Measurements from ENCODE around the gene TAX1BP1.

DNA sequence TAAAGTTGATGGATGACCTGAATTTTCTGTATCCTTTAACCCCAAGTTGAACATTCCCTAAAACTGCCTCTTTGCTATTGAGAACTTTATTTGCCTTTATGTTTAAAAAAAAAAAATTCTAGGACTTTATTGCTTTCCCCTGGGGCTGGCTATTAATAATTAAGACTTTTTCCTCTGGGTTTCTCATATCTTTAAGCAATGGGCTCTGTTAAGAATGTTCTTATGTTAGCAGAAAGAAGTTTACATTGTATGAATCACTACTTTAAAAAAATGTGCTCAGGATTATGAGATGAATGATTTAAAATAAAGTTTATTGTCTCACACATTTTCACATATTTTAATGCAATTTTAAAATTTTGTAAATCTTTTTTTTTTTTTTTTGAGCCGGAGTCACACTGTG, 19.5 kb downstream of the TAX1BP1 start:
- TF ChIP-seq, protein P1, sequence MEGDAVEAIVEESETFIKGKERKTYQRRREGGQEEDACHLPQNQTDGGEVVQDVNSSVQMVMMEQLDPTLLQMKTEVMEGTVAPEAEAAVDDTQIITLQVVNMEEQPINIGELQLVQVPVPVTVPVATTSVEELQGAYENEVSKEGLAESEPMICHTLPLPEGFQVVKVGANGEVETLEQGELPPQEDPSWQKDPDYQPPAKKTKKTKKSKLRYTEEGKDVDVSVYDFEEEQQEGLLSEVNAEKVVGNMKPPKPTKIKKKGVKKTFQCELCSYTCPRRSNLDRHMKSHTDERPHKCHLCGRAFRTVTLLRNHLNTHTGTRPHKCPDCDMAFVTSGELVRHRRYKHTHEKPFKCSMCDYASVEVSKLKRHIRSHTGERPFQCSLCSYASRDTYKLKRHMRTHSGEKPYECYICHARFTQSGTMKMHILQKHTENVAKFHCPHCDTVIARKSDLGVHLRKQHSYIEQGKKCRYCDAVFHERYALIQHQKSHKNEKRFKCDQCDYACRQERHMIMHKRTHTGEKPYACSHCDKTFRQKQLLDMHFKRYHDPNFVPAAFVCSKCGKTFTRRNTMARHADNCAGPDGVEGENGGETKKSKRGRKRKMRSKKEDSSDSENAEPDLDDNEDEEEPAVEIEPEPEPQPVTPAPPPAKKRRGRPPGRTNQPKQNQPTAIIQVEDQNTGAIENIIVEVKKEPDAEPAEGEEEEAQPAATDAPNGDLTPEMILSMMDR (IDR thresholded peaks at IDR 0.05; ENCODE audit: low read depth, low read length, missing input control) = no peak
- TF ChIP-seq HNF4G (IDR thresholded peaks at IDR 0.05) = no peak
- TF ChIP-seq GABPA (IDR thresholded peaks at IDR 0.05 in 1 of 2, conservative IDR thresholded peaks at IDR 0.05 in 1 of 2) = no peak
- TF ChIP-seq EGR1 (IDR thresholded peaks at IDR 0.05; ENCODE audit: low read depth in 2 of 2) = no peak
- no peak for TF ChIP-seq TAF1 (conservative IDR thresholded peaks at IDR 0.05)
- no peak for TF ChIP-seq JUND (IDR thresholded peaks at IDR 0.05)
- TF ChIP-seq, protein P2, sequence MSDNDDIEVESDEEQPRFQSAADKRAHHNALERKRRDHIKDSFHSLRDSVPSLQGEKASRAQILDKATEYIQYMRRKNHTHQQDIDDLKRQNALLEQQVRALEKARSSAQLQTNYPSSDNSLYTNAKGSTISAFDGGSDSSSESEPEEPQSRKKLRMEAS (IDR thresholded peaks at IDR 0.05) = no peak
- TF ChIP-seq, protein P3, sequence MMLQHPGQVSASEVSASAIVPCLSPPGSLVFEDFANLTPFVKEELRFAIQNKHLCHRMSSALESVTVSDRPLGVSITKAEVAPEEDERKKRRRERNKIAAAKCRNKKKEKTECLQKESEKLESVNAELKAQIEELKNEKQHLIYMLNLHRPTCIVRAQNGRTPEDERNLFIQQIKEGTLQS (IDR thresholded peaks at IDR 0.05) = no peak
- TF ChIP-seq RAD21 (IDR thresholded peaks at IDR 0.05) = no peak
- TF ChIP-seq, protein P4, sequence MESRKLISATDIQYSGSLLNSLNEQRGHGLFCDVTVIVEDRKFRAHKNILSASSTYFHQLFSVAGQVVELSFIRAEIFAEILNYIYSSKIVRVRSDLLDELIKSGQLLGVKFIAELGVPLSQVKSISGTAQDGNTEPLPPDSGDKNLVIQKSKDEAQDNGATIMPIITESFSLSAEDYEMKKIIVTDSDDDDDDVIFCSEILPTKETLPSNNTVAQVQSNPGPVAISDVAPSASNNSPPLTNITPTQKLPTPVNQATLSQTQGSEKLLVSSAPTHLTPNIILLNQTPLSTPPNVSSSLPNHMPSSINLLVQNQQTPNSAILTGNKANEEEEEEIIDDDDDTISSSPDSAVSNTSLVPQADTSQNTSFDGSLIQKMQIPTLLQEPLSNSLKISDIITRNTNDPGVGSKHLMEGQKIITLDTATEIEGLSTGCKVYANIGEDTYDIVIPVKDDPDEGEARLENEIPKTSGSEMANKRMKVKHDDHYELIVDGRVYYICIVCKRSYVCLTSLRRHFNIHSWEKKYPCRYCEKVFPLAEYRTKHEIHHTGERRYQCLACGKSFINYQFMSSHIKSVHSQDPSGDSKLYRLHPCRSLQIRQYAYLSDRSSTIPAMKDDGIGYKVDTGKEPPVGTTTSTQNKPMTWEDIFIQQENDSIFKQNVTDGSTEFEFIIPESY (IDR thresholded peaks at IDR 0.05) = no peak
- TF ChIP-seq FOXA1 (IDR thresholded peaks at IDR 0.05) = no peak
- no peak for TF ChIP-seq FOXA2 (IDR thresholded peaks at IDR 0.05)
- TF ChIP-seq, protein P5, sequence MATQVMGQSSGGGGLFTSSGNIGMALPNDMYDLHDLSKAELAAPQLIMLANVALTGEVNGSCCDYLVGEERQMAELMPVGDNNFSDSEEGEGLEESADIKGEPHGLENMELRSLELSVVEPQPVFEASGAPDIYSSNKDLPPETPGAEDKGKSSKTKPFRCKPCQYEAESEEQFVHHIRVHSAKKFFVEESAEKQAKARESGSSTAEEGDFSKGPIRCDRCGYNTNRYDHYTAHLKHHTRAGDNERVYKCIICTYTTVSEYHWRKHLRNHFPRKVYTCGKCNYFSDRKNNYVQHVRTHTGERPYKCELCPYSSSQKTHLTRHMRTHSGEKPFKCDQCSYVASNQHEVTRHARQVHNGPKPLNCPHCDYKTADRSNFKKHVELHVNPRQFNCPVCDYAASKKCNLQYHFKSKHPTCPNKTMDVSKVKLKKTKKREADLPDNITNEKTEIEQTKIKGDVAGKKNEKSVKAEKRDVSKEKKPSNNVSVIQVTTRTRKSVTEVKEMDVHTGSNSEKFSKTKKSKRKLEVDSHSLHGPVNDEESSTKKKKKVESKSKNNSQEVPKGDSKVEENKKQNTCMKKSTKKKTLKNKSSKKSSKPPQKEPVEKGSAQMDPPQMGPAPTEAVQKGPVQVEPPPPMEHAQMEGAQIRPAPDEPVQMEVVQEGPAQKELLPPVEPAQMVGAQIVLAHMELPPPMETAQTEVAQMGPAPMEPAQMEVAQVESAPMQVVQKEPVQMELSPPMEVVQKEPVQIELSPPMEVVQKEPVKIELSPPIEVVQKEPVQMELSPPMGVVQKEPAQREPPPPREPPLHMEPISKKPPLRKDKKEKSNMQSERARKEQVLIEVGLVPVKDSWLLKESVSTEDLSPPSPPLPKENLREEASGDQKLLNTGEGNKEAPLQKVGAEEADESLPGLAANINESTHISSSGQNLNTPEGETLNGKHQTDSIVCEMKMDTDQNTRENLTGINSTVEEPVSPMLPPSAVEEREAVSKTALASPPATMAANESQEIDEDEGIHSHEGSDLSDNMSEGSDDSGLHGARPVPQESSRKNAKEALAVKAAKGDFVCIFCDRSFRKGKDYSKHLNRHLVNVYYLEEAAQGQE (IDR thresholded peaks at IDR 0.05) = no peak

All from liver (tissue), 3 donors.